GM12878 (cell line): ENCODE measurements around the gene FOXK1. TPM values are rescaled to one million over a fixed set of nuclear protein-coding genes. Genes with fewer than 3 reads are reported as not detected.
A peak's percentile ranks its signal among the peaks of the same experiment; 100 is the strongest.

Experiments used
- POLR2AphosphoS2 ChIP-seq: IDR thresholded peaks from 2 replicates; pipeline ENCODE4 v1.6.1; 2011; ENCODE audit warnings: low read depth, mild to moderate bottlenecking, low read length, improper control_type of control experiment, moderate library complexity
- RAD21 ChIP-seq: IDR thresholded peaks from 2 replicates; pipeline ENCODE4 v1.6.1; 2011; ENCODE audit warnings: mild to moderate bottlenecking, low read depth, low read length, moderate library complexity; ENCODE audit not compliant: insufficient read depth
- polyA plus RNA-seq, 11 experiments: library from polyadenylated mRNA; depleted of rRNA in 4 of 11; unstranded in 6 of 11; stranded (reverse) in 5 of 11; fragments of >200 nt; fragmentation: Nextera tagmentation in 4 of 11; fragmentation: Illumina TruSeq in 1 of 11; extraction: Ambion mirVana in 4 of 11; extraction: Trizol in 1 of 11; gene quantifications; 1 replicate in 1 of 11; 2 replicates in 10 of 11; pipeline versions ENCODE4 v1.2.1 to v1.2.3, GENCODE V29; 2011 to 2016; ENCODE audit warnings: inconsistent platforms in 2 of 11, missing spikeins in 2 of 11, low read depth in 1 of 11
- total RNA-seq, 4 experiments: library from RNA; depleted of rRNA in 3 of 4; stranded (reverse); fragments of >200 nt in 3 of 4; fragmentation: Illumina TruSeq in 1 of 4; extraction: Trizol in 1 of 4; gene quantifications; 2 replicates each; pipeline versions ENCODE4 v1.2.1 to v1.2.3, GENCODE V29; 2013 to 2021
- TF ChIP-seq, protein P1 (sequence below): fragments of 450-650 bp; IDR thresholded peaks from 2 replicates; pipeline ENCODE4 v1.6.1; 2018; ENCODE audit warnings: borderline replicate concordance, mild to moderate bottlenecking; ENCODE audit not compliant: partially characterized antibody
- TF ChIP-seq, protein P2 (sequence below): IDR thresholded peaks from 2 replicates; pipeline ENCODE4 v1.6.1; 2011; ENCODE audit warnings: borderline replicate concordance, low read depth, mild to moderate bottlenecking, moderate library complexity, mixed read lengths, low read length; ENCODE audit not compliant: insufficient read depth; ENCODE audit errors: extremely low read length
- TF ChIP-seq, protein P3 (sequence below): fragments of 450-650 bp; IDR thresholded peaks from 2 replicates; pipeline ENCODE4 v1.6.1; 2016; ENCODE audit warnings: mild to moderate bottlenecking

FOXK1 gene
- total and polyA plus RNA-seq, 10 of the 15 experiments (the other 5 are each of a cell fraction or from before 2014, with no cell fraction given), result 0.24 to 31.8 (median 4.5) TPM

DNA sequence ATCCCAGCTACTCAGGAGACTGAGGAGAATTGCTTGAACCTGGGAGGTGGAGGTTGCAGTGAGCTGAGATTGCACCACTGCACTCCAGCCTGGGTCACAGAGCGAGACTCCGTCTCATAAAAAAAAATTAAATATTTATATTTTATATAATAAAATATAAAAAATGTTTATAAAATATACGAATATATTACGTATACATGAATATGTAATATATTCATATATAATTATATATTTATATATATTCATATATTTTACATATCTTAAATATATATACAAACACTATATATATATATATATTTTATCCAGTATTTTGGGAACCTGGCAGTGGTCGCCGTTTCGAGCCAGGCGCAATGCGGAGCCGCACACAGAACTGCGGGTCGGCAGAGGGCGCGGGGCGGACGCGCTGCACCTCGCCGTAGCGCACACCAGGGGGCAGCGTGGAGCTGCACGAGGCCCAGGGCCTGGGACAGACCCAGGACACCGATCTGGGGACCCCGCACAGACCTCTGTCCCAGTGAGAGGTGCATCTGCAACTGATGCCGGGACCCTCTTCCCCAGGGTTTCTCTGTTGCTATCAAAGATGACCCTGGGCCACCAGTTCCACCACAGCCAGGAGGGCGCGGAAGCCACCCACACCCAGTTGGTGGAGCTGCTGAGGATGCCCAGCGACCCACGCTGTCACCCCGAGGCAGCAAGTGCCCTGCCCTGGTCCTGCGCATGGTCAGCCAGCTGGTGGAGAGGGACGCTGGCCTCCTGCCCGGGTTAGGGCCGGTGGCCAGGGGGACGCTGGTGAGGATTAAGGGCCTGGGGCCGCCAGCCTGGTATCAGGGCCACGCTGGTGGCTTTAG, 116.0 kb downstream of the FOXK1 start (continued):
- TF ChIP-seq, protein P1, sequence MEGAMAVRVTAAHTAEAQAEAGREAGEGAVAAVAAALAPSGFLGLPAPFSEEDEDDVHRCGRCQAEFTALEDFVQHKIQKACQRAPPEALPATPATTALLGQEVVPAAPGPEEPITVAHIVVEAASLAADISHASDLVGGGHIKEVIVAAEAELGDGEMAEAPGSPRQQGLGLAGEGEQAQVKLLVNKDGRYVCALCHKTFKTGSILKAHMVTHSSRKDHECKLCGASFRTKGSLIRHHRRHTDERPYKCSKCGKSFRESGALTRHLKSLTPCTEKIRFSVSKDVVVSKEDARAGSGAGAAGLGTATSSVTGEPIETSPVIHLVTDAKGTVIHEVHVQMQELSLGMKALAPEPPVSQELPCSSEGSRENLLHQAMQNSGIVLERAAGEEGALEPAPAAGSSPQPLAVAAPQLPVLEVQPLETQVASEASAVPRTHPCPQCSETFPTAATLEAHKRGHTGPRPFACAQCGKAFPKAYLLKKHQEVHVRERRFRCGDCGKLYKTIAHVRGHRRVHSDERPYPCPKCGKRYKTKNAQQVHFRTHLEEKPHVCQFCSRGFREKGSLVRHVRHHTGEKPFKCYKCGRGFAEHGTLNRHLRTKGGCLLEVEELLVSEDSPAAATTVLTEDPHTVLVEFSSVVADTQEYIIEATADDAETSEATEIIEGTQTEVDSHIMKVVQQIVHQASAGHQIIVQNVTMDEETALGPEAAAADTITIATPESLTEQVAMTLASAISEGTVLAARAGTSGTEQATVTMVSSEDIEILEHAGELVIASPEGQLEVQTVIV, result no peak
- TF ChIP-seq, protein P2, sequence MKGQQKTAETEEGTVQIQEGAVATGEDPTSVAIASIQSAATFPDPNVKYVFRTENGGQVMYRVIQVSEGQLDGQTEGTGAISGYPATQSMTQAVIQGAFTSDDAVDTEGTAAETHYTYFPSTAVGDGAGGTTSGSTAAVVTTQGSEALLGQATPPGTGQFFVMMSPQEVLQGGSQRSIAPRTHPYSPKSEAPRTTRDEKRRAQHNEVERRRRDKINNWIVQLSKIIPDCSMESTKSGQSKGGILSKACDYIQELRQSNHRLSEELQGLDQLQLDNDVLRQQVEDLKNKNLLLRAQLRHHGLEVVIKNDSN, result no peak
- TF ChIP-seq RAD21 (peak; percentile 51), POLR2AphosphoS2 (no peak)
- TF ChIP-seq, protein P3, sequence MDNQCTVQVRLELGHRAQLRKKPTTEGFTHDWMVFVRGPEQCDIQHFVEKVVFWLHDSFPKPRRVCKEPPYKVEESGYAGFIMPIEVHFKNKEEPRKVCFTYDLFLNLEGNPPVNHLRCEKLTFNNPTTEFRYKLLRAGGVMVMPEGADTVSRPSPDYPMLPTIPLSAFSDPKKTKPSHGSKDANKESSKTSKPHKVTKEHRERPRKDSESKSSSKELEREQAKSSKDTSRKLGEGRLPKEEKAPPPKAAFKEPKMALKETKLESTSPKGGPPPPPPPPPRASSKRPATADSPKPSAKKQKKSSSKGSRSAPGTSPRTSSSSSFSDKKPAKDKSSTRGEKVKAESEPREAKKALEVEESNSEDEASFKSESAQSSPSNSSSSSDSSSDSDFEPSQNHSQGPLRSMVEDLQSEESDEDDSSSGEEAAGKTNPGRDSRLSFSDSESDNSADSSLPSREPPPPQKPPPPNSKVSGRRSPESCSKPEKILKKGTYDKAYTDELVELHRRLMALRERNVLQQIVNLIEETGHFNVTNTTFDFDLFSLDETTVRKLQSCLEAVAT, result no peak
